CD4-positive, alpha-beta T cell (primary cell): ENCODE results near the gene AHDC1. TPM values are rescaled to one million over a fixed set of nuclear protein-coding genes. Genes with fewer than 3 reads are reported as not detected.

Experiments used
- ATAC-seq: fragments of 200-7000 bp; cut with Tn5 transposase; one replicate; pipeline ENCODE4 v1.10.0; 2022; ENCODE audit warnings: mild to moderate bottlenecking; ENCODE audit not compliant: poor library complexity
- CTCF ChIA-PET: fragments of 350-600 bp; sonication (Branson Sonifier 250); formaldehyde crosslinking; loops from one replicate; lab custom pipeline; 2021; ENCODE audit warnings: antibody characterized with exemption, inconsistent platforms; lab: Charles Lee
- POLR2A ChIA-PET: fragments of 350-600 bp; sonication (Branson Sonifier 250); formaldehyde crosslinking; loops from one replicate; lab custom pipeline; 2021; ENCODE audit warnings: antibody characterized with exemption, inconsistent platforms; lab: Charles Lee
- DNase-seq, 14 experiments: peaks; one replicate each; pipeline ENCODE4 v3.0.0-alpha.2; 2013 to 2020; ENCODE audit warnings: mixed read lengths in 2 of 14
- H3K27ac ChIP-seq, 2 donors: one replicate each; pipeline versions ENCODE4 v1.5.1 to v1.7.0; 2013; ENCODE audit warnings: low read length in 2 of 2, low read depth in 1 of 2, mild to moderate bottlenecking in 1 of 2
- H3K27me3 ChIP-seq, 2 experiments: 1 replicate in 1 of 2; 2 replicates in 1 of 2; pipeline versions ENCODE4 v1.6.1 to v1.7.0; 2013; ENCODE audit warnings: low read length in 2 of 2, control low read depth in 1 of 2, mild to moderate bottlenecking in 1 of 2, moderate library complexity in 1 of 2; ENCODE audit not compliant: insufficient read depth in 2 of 2, control insufficient read depth in 1 of 2
- H3K36me3 ChIP-seq: one replicate; pipeline ENCODE4 v1.6.1; 2013; ENCODE audit warnings: low read length, control low read depth; ENCODE audit not compliant: insufficient read depth
- H3K4me1 ChIP-seq: one replicate; pipeline ENCODE4 v1.6.1; 2013; ENCODE audit warnings: low read length, control low read depth; ENCODE audit not compliant: insufficient read depth
- H3K4me3 ChIP-seq: one replicate; pipeline ENCODE4 v1.5.1; 2013; ENCODE audit warnings: mild to moderate bottlenecking, low read length, moderate library complexity
- H3K9me3 ChIP-seq, 2 experiments: 1 replicate in 1 of 2; 2 replicates in 1 of 2; pipeline versions ENCODE4 v1.6.1 to v1.7.0; 2013; ENCODE audit warnings: low read length in 2 of 2, mild to moderate bottlenecking in 2 of 2, control low read depth in 1 of 2, moderate library complexity in 1 of 2; ENCODE audit not compliant: control insufficient read depth in 1 of 2, insufficient read depth in 1 of 2
- H3K27ac Mint-ChIP-seq: one replicate; pipeline ENCODE4 v1.8.0; 2020; ENCODE audit warnings: mixed read lengths
- H3K27me3 Mint-ChIP-seq: one replicate; pipeline ENCODE4 v1.8.0; 2021; ENCODE audit warnings: mixed read lengths
- H3K36me3 Mint-ChIP-seq: one replicate; pipeline ENCODE4 v1.8.0; 2021; ENCODE audit warnings: low read depth, mixed read lengths
- H3K4me1 Mint-ChIP-seq: one replicate; pipeline ENCODE4 v1.8.0; 2021; ENCODE audit warnings: low read depth, mixed read lengths
- H3K4me3 Mint-ChIP-seq: one replicate; pipeline ENCODE4 v1.8.0; 2020; ENCODE audit warnings: mild to moderate bottlenecking, mixed read lengths
- H3K9me3 Mint-ChIP-seq: one replicate; pipeline ENCODE4 v1.8.0; 2020; ENCODE audit warnings: mixed read lengths
- intact Hi-C, 2 experiments: fragments of 100-400 bp; cut with DNase I in 1 of 2; cut with micrococcal nuclease in 1 of 2; formaldehyde crosslinking; loops; one replicate each; pipeline versions ENCODE4 v1.15.1 to v1.9.0; 2023 to 2025; cut with DNase I, micrococcal nuclease
- total RNA-seq, 174 experiments: library from RNA in 2 of 174; stranded (reverse) in 2 of 174; gene quantifications; one replicate each; pipeline ENCODE4 v1.2.3 and lab custom pipeline; 2021 to 2026
- TF ChIP-seq, protein P1 (sequence below): fragments of 200-600 bp; IDR thresholded peaks from one replicate; pipeline ENCODE4 v1.8.0; 2022; ENCODE audit warnings: antibody characterized with exemption, mild to moderate bottlenecking

The AHDC1 gene
- total RNA-seq, 2 experiments from 2014 or later, result 20.8 to 22.9 TPM

DNA sequence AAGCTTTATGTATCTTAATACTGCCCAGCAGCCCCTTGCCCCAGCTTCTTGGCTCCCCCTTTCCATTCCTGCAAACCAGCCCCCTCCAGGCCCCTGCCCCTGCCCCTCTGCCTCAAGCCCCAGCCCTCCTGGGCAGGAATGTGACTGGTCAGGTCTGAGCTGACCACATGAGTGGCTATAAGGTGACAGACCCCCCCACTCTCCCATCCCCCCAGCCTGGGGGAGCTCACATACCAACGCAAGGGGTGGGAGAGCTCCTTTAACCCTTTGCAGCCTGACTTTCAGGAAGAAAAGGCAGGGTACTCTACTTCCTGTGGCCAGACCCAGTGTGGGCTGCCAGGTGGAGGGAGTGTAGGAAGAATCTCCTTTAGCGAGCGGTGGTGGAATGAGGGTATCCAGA is 33.2 kb downstream of the AHDC1 start:
- no peaks in the 10 kb centered on the region for H3K27me3 Mint-ChIP-seq
- no peak overlapping the region for H3K4me3 ChIP-seq
- H3K27me3 ChIP-seq, result no peaks in the 10 kb centered on the region
- intact Hi-C loops, result no loop called here
- TF ChIP-seq, protein P1, sequence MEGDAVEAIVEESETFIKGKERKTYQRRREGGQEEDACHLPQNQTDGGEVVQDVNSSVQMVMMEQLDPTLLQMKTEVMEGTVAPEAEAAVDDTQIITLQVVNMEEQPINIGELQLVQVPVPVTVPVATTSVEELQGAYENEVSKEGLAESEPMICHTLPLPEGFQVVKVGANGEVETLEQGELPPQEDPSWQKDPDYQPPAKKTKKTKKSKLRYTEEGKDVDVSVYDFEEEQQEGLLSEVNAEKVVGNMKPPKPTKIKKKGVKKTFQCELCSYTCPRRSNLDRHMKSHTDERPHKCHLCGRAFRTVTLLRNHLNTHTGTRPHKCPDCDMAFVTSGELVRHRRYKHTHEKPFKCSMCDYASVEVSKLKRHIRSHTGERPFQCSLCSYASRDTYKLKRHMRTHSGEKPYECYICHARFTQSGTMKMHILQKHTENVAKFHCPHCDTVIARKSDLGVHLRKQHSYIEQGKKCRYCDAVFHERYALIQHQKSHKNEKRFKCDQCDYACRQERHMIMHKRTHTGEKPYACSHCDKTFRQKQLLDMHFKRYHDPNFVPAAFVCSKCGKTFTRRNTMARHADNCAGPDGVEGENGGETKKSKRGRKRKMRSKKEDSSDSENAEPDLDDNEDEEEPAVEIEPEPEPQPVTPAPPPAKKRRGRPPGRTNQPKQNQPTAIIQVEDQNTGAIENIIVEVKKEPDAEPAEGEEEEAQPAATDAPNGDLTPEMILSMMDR, result no peak
- H3K27ac Mint-ChIP-seq, result peak overlapping the region; percentile 3
- CTCF ChIA-PET, result interaction anchor here (1.0 to 6.3 kb wide), 3 partner anchors 14 to 99 kb away, joined by 3 to 72 read pairs (median 56); partner anchors contain the start of gene AHDC1
- ATAC-seq (no peak), DNase-seq (no peak)
- H3K9me3 Mint-ChIP-seq, result no peaks in the 10 kb centered on the region
- H3K9me3 ChIP-seq, result no peaks in the 10 kb centered on the region
- no peaks in the 10 kb centered on the region for H3K36me3 ChIP-seq
- H3K27ac ChIP-seq, result no peak overlapping the region
- no peak overlapping the region for H3K4me3 Mint-ChIP-seq
- POLR2A ChIA-PET, result interaction anchor here (1.3 to 2.6 kb wide), 3 partner anchors 33 to 132 kb away, joined by 3 to 8 read pairs (median 4); partner anchors contain the start of gene AHDC1
- no peaks in the 10 kb centered on the region for H3K36me3 Mint-ChIP-seq
- H3K4me1 Mint-ChIP-seq, result peaks cover 56% of the 10 kb centered on the region
- H3K4me1 ChIP-seq, result peaks cover 36% of the 10 kb centered on the region

DNA sequence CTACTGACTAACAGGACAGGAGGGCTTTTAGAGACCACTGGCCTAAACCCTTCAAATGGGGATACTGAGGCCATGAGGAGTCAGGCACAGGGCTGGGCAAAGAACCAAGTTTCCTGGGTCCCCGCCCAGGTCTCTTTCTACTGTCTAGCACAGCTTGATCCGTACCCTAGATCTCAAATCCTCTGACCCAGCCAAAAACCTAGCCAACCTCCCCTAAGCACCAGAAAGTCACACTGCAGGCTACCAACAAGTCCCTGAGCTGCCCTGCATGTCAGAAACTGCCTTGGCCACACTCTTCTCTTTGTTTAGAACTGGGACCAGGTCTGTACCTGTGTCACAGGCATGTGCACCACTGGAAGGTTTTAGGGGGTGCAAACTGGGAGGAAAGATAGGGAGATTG is 33.6 kb downstream of the AHDC1 start:
- POLR2A ChIA-PET, result interaction anchor here (1.4 to 2.6 kb wide), 2 partner anchors 34 to 131 kb away, joined by 3 to 8 read pairs; partner anchors contain the start of gene AHDC1
- DNase-seq (no peak), ATAC-seq (no peak)
- TF ChIP-seq, protein P1, result no peak
- intact Hi-C loops, result no loop called here
- no peak overlapping the region for H3K4me3 ChIP-seq
- H3K9me3 ChIP-seq, result no peaks in the 10 kb centered on the region
- Mint-ChIP-seq H3K36me3 (no peaks in the 10 kb centered on the region), H3K4me1 (peaks cover 58% of the 10 kb centered on the region), H3K9me3 (no peaks in the 10 kb centered on the region), H3K27ac (peak overlapping the region; percentile 3), H3K4me3 (peak overlapping the region; percentile 20), H3K27me3 (no peaks in the 10 kb centered on the region)
- H3K27me3 ChIP-seq, result no peaks in the 10 kb centered on the region
- no peak overlapping the region for H3K27ac ChIP-seq
- CTCF ChIA-PET, result interaction anchor here (1.0 to 6.3 kb wide), 3 partner anchors 13 to 99 kb away, joined by 3 to 72 read pairs (median 56); partner anchors contain the start of gene AHDC1
- peaks cover 36% of the 10 kb centered on the region for H3K4me1 ChIP-seq
- H3K36me3 ChIP-seq, result no peaks in the 10 kb centered on the region

DNA sequence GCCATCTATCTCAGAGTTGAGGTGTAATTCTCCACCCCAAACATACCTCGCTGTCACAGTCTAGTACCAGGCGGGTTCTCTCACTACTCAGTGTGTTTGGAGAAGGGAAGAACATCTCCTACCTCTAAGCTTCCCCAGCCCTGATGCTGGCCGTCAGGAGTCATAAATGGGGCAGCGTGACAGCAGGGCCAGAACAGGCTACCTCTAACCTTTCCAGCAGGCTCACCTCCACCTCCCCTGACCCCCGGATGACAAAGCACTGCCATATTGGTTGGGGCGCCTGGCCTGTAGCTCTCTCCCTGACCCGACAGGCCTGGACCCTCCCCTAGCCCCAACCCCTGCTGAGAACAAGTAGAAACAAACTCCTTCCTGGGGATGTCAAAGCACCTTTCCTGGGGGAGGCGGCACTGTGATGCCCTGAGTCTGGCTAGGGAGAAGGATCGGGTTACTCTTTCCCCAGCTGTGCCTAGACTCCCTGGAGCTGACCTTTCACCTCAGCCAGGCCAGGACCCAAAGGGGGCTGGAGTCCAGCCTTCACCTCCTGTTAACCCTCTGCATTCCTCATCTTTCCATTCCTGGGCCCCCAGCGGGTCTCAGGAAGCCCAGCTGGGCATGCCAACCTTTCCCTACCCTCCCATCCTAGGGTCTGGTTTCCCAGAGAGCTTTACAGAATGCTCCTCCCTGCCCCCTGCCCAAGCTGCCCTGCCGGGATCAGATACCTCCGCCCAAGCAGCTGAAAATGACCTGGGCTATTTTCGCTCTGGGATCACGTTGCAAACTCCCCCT is 34.2 kb downstream of the AHDC1 start:
- TF ChIP-seq, protein P1, result no peak
- H3K27ac Mint-ChIP-seq, result peak overlapping the region; percentile 34
- ChIA-PET CTCF (interaction anchor here (1.0 to 6.3 kb wide), 10 partner anchors 10 to 269 kb away, joined by 3 to 72 read pairs (median 4); partner anchors contain the start of genes AHDC1 and FAM76A), POLR2A (interaction anchor here (1.0 to 2.6 kb wide), 6 partner anchors 13 to 1012 kb away, joined by 3 to 9 read pairs (median 4); partner anchors contain the start of gene AHDC1)
- peak overlapping the region; percentile 67 for H3K4me3 Mint-ChIP-seq
- Histone ChIP-seq H3K4me1 (peaks cover 33% of the 10 kb centered on the region), H3K4me3 (no peak overlapping the region), H3K9me3 (no peaks in the 10 kb centered on the region), H3K36me3 (no peaks in the 10 kb centered on the region), H3K27me3 (no peaks in the 10 kb centered on the region), H3K27ac (peak overlapping the region; percentile 49 to 62)
- H3K36me3 Mint-ChIP-seq, result no peaks in the 10 kb centered on the region
- ATAC-seq, result no peak
- H3K4me1 Mint-ChIP-seq, result peaks cover 59% of the 10 kb centered on the region
- DNase-seq, result peak in 1 of 14 experiments; percentile 41
- no peaks in the 10 kb centered on the region for H3K9me3 Mint-ChIP-seq
- H3K27me3 Mint-ChIP-seq, result no peaks in the 10 kb centered on the region
- intact Hi-C loops, result loop anchor here in 1 of 2 experiments (2.0 to 5.0 kb wide), 2 partner anchors 47 to 93 kb away; no protein-coding TSS in a partner anchor
